Stimulated activated naive CD8-positive, alpha-beta T cell treated with anti-CD3 and anti-CD28 coated beads, Interleukin-15, amount 100 ng/mL, for 72 hours (primary cell): ENCODE results near the gene PPP6R2.

ENCODE experiments used
- ATAC-seq: fragments of 150-1000 bp; cut with Tn5 transposase; 2 replicates; pipeline ENCODE4 v1.10.0; 2021; ENCODE audit warnings: mild to moderate bottlenecking, moderate library complexity
- DNase-seq, 2 donors: peaks; one replicate each; pipeline ENCODE4 v3.0.0; 2021 to 2022
- H3K27ac Mint-ChIP-seq, 2 donors: one replicate each; pipeline ENCODE4 v1.8.0; 2022; ENCODE audit warnings: mild to moderate bottlenecking in 2 of 2, mixed read lengths in 2 of 2, moderate library complexity in 2 of 2
- H3K27me3 Mint-ChIP-seq: one replicate; pipeline ENCODE4 v1.8.0; 2022; ENCODE audit warnings: mixed read lengths
- H3K4me1 Mint-ChIP-seq: one replicate; pipeline ENCODE4 v1.8.0; 2022; ENCODE audit warnings: mild to moderate bottlenecking, mixed read lengths
- H3K4me3 Mint-ChIP-seq, 2 donors: one replicate each; pipeline ENCODE4 v1.8.0; 2022; ENCODE audit warnings: mild to moderate bottlenecking in 2 of 2, mixed read lengths in 2 of 2, moderate library complexity in 1 of 2
- H3K9me3 Mint-ChIP-seq, 2 donors: one replicate each; pipeline ENCODE4 v1.8.0; 2022; ENCODE audit warnings: mixed read lengths in 2 of 2

PPP6R2 gene

DNA sequence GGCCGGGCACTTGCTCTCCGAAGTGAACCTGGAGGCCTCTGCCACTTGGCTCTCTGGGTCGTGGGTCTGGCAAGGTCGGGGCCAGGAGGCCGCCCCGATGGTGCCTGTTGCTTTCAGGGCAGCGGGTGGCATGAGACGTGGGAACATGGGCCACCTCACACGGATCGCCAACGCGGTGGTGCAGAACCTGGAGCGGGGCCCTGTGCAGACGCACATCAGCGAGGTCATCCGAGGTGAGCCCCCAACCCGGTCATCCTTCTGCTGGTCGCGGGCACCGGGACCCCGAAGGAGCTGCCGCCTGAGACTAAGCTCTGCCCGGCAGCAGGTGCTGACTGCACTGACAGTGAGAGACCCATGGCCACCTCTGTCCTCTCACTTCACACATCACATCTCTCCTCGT lies 91.7 kb downstream of the PPP6R2 start:
- H3K27me3 Mint-ChIP-seq = no peaks in the 10 kb centered on the region
- no peak overlapping the region for H3K4me3 Mint-ChIP-seq
- peaks cover 4% of the 10 kb centered on the region for H3K4me1 Mint-ChIP-seq
- H3K27ac Mint-ChIP-seq = no peak overlapping the region
- DNase-seq = no peak
- ATAC-seq = no peak
- no peaks in the 10 kb centered on the region for H3K9me3 Mint-ChIP-seq

DNA sequence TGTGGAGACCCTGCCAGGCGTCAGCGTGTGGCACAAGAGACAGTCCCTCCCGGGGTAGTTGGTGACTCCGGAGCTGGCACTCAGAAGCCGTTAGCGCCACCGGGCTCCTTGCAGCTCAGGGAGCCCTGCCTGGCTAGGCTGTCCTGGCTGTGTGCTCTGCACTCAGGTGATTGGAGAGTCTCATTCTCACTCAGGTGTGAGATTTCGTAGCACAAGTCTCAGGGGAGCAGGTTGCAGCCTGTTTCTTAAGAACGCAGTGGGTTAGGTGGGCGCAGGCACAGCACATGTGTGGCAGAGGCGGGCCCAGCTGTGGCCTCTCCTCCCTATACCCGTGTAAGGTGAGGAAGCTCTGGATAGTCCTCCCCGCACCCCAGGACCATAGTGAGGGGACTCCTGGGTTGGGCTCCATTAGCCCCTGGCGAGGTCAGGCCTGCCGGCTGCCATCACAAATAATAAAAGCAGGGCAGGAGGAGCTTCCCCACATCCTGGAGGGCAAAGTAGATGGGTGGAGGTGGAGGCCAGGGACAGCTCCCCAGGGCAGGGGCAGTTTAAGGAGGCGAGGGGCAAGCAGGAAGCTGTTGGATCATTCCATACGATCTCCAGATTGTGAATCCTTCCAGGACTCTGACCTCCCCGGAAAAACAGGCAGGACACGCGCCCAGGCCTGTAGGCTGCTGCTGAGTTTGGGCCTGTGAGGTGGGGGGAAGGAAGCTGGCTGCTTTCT lies 92.3 kb downstream of the PPP6R2 start:
- ATAC-seq (no peak), DNase-seq (no peak)
- Mint-ChIP-seq H3K4me1 (peaks cover 8% of the 10 kb centered on the region), H3K27ac (peak overlapping the region; percentile 65 to 81), H3K27me3 (no peaks in the 10 kb centered on the region), H3K4me3 (no peak overlapping the region), H3K9me3 (no peaks in the 10 kb centered on the region)

DNA sequence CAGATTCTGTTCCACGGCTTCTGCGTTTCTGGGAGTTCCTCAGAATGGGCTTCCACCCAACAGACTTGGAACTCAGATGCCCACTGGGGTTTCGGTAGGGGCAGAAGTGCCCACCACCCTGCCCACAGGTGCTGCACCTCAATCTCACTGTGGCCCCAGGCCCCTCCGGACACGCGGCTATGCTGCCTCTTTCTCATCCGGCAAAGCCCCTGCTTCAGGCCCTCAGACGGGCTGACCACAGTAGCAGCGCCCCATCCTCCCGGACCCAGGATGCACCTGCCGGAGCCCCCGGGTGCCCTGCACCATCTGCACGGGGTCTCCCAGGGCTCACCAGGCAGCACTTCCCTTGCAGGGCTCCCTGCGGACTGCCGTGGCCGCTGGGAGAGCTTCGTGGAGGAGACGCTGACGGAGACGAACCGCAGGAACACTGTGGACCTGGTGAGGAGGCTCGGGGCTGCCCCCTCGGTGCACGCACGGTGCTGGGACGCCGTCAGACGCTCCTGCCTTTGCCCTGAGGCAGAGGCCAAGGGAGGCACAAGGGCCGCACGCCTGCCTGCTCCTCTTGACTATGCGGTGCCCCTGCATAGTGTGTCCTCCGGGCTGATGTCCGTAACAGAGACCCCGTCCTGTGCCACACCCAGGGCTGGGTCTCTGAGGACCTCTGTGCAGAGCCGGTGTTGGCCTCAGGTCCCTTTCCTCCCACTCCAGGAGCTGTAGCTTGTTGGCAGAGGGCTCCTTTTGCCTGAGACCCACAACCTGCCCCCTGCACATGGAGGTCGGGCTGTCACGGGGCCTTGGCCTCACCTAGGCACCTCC lies 93.1 kb downstream of the PPP6R2 start:
- Mint-ChIP-seq H3K9me3 (no peaks in the 10 kb centered on the region), H3K27me3 (no peaks in the 10 kb centered on the region), H3K4me1 (peaks cover 13% of the 10 kb centered on the region), H3K4me3 (no peak overlapping the region), H3K27ac (peak overlapping the region in 1 of 2 donors; percentile 63)
- ATAC-seq (no peak), DNase-seq (no peak)

DNA sequence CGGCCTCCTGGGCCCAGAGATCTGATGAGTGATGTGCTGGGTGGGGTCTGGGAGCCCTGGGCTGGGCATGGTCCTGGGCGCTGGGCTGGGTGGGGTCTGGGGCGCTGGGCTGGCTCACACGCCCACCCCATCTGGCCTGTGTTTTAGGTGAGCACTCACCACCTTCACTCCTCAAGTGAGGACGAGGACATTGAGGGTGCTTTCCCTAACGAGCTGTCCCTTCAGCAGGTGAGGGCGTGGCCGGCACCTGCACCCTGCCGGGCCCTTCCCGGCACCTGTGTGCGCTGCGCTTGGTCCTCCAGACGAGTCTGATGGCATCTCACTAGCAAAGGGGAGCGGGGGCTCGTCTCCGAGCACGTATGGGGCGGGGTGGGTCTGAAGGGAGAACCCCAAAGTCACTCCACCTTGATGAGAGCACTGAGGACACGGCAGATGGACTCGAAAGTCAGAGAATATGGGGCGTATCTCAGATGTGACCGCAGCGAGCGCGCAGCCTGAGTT lies 93.8 kb downstream of the PPP6R2 start:
- Mint-ChIP-seq H3K27ac (peak overlapping the region in 1 of 2 donors; percentile 42), H3K9me3 (no peaks in the 10 kb centered on the region), H3K27me3 (no peaks in the 10 kb centered on the region), H3K4me3 (no peak overlapping the region), H3K4me1 (peaks cover 19% of the 10 kb centered on the region)
- ATAC-seq (no peak), DNase-seq (no peak)

DNA sequence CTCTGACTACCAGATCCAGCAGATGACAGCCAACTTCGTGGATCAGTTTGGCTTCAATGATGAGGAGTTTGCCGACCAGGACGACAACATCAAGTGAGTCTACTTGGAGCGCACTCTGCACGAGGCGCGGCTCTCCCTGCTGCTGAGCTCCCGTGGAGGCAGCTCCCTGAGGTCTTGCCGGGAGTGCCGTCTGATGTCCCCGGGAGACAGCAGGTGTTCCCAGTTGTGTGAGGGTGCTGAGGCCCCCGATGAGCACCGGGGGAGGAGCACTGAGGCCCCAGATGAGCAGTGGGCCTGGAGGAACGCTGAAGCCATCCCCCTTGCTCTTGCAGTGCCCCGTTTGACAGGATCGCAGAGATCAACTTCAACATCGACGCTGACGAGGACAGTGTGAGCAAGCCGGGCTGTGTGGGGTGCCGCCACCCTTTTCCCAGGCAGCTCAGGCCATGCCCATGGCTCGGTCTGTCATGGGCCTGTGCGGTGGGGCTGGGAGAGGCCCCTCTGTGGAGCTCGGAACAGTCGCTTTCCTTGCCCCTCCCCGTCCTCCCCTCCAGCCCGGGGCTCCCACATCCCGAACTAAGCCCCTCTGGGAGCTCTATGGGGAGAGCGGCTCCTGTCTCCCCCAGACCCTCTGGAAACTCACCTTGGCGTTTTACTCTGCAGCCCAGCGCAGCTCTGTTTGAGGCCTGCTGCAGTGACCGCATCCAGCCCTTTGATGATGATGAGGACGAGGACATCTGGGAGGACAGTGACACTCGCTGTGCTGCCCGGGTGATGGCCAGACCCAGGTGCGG lies 94.6 kb downstream of the PPP6R2 start:
- no peak for ATAC-seq
- Mint-ChIP-seq H3K4me3 (no peak overlapping the region), H3K27ac (peak overlapping the region in 1 of 2 donors; percentile 76), H3K27me3 (no peaks in the 10 kb centered on the region), H3K9me3 (no peaks in the 10 kb centered on the region), H3K4me1 (peaks cover 25% of the 10 kb centered on the region)
- DNase-seq = no peak

DNA sequence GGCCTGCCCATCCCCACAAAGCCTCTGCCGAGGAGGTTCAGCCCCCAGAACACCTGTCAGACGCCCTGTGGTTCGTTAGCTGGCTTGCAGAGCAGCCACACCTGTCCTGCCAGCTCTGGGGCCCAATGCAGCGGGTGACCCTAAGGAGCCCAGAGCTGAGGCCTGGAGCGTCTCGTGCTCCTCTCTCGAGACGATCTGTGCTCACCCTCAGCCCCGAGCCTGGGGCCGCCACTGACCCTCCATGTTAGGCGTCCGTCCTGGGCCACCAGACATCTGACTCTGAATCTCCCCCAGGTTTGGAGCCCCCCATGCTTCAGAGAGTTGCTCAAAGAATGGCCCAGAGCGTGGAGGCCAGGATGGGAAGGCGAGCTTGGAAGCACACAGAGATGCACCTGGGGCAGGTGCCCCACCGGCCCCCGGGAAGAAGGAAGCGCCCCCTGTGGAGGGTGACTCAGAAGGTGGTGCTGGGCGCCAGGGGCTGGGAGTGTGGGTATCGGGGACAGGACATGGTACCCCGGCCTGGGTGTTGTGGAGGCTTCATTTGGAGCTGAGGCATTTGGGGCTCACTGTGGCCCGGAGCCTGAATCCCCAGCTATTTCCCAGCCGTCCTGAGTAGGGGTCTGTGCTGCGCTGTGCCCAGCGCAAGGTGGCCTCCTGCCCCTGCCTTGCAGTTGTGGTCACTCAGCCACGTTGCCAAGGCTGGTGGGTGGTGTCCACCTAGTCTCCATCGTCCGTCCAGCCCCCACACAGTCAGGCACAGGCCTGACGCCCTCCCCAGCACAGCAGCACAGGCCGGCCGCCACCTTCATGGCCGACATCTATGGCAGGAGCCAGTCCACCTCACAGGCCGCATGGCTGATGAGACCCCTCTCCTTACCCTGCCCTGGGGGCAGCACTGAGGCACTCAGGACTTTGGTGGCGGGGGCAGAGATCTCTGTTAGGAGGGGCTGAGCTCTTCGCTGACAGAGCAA lies 95.5 kb downstream of the PPP6R2 start:
- Mint-ChIP-seq H3K9me3 (no peaks in the 10 kb centered on the region), H3K27me3 (no peaks in the 10 kb centered on the region), H3K4me3 (no peak overlapping the region), H3K4me1 (peaks cover 32% of the 10 kb centered on the region), H3K27ac (peak overlapping the region in 1 of 2 donors; percentile 76)
- ATAC-seq = no peak
- no peak for DNase-seq

DNA sequence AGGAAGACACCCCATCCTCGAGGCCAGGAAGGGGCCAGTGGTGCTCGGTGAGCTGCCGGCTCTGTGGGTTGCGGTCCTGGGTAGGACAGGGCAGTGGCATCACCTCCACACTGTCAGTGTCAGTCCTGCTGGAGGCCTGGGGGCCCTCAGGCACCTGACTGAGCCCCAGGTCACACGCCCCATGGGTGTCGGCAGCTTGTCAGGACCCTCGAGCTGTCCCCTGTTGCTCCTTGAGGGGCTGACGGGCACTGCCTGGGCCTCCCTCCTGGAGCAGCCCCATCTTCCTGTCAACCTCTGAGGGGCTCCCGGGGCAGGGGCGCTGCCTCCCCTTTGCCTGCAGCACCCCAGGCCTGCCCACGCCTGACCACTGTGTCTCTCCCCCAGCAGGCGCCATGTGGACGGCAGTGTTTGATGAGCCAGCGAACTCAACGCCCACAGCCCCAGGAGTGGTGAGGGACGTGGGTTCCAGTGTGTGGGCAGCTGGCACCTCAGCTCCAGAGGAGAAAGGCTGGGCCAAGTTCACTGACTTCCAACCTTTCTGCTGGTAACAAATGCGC lies 96.3 kb downstream of the PPP6R2 start:
- Mint-ChIP-seq H3K4me1 (peaks cover 37% of the 10 kb centered on the region), H3K4me3 (no peak overlapping the region), H3K27me3 (no peaks in the 10 kb centered on the region), H3K27ac (peak overlapping the region in 1 of 2 donors; percentile 86), H3K9me3 (no peaks in the 10 kb centered on the region)
- ATAC-seq (no peak), DNase-seq (no peak)

DNA sequence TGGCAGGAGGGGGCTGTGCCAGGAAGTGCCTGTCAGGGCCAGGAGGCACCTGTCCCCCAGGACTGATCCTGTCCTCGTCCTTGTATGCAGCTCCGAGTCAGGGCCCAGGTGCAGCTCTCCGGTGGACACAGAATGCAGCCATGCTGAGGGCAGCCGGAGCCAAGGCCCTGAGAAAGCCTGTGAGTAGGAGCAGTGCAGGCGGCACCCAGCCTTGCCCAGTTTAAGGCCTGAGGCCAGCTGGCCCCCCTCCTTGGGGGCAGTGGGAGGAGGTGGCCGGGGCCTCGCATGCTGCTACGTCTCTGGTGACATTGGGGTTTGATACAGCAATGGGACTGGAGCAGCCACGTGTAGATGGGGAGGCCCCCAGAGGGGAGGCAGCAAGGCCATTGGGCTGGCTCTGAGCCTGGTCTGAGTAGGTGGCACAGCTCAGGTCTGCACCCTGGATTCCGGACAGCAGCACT lies 96.8 kb downstream of the PPP6R2 start:
- Mint-ChIP-seq H3K27me3 (no peaks in the 10 kb centered on the region), H3K4me3 (peak overlapping the region in 1 of 2 donors; percentile 26), H3K9me3 (no peaks in the 10 kb centered on the region), H3K27ac (peak overlapping the region; percentile 25 to 86), H3K4me1 (peaks cover 41% of the 10 kb centered on the region)
- ATAC-seq (no peak), DNase-seq (no peak)

DNA sequence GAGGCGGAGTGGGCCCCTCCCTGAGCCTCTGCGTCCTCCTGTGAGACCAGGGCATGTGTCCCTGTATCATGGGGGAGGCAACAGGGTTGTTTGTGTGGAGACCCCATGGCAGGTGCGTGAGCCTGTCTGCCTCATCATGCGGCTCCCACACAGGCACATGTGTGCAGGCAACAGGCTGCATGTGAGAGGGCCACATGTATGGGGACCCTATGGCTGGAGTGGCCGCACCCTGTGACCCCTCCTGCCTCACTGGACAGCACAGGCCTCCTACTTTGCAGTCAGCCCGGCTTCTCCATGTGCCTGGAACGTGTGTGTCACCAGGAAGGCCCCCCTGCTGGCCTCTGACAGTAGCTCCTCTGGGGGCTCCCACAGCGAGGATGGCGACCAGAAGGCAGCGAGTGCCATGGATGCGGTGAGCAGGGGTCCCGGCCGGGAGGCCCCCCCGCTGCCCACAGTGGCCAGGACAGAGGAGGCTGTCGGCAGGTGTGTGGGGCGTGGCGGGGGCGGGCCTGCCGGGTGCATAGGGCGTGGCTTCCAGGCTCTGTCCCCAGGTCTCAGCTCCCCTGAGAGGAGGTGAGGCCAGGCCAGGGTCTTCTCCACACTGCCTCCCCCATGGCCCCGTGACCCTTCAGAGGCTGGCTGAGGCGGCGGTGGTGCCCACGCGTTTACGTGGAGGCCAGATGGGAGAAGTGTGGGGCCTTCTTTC lies 97.6 kb downstream of the PPP6R2 start:
- Mint-ChIP-seq H3K27me3 (no peaks in the 10 kb centered on the region), H3K27ac (peak overlapping the region; percentile 33 to 95), H3K9me3 (no peaks in the 10 kb centered on the region), H3K4me1 (peaks cover 49% of the 10 kb centered on the region), H3K4me3 (no peak overlapping the region)
- no peak for DNase-seq
- no peak for ATAC-seq

DNA sequence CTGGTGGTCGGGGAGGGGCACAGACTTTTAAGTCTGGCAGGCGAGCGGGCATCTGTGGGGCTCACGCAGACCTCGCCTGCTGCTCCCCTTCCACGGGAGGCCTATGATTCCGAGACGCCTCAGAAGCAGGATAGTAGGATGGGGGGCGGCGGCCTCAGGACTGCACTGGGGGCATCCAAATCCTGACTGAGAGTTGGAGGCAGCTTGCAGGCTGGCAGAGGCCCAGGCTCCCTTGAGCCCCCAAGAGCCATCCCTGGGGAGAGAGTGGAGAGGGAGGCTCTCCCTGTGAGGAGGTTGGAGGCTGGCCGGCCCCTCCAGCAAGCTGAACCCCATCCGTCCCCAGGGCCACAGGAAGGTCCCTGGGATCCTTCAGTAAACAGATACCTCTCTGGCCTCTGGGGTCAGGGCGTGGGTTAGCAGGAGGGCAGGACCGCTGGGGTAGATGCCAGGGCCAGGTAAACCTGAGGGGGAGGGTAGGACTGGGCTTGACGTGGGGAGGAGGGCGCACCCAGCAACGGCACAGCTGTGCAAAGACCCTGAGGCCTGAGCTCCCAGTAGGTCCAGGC lies 98.4 kb downstream of the PPP6R2 start:
- Mint-ChIP-seq H3K27me3 (no peaks in the 10 kb centered on the region), H3K4me1 (peaks cover 58% of the 10 kb centered on the region), H3K9me3 (no peaks in the 10 kb centered on the region), H3K4me3 (no peak overlapping the region), H3K27ac (peak overlapping the region; percentile 61 to 95)
- ATAC-seq = peak; percentile 5
- no peak for DNase-seq

DNA sequence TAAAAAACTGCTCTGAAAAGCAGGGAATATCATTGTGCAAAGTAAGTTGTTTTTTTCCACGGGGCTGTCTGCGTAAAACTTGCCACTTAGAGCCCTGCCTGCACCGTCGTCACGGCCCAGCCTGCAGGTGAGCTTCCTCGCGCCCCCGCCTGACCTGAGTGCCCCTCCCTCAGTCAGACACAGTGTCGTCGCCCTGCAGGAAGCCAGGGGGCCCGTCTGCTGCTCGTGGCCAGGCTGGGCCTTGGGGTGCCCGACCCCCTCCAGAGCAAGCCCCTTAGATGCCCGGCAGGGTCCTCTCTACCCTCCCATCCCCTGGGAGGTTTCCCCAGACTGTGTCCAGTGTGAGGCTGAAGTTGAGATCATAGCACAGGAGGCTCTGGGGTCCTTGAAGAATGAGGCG lies 100.1 kb downstream of the PPP6R2 start:
- Mint-ChIP-seq H3K9me3 (no peaks in the 10 kb centered on the region), H3K4me3 (peak overlapping the region in 1 of 2 donors; percentile 52), H3K4me1 (peaks cover 63% of the 10 kb centered on the region), H3K27me3 (no peaks in the 10 kb centered on the region), H3K27ac (peak overlapping the region; percentile 60 to 97)
- ATAC-seq (no peak), DNase-seq (no peak)

DNA sequence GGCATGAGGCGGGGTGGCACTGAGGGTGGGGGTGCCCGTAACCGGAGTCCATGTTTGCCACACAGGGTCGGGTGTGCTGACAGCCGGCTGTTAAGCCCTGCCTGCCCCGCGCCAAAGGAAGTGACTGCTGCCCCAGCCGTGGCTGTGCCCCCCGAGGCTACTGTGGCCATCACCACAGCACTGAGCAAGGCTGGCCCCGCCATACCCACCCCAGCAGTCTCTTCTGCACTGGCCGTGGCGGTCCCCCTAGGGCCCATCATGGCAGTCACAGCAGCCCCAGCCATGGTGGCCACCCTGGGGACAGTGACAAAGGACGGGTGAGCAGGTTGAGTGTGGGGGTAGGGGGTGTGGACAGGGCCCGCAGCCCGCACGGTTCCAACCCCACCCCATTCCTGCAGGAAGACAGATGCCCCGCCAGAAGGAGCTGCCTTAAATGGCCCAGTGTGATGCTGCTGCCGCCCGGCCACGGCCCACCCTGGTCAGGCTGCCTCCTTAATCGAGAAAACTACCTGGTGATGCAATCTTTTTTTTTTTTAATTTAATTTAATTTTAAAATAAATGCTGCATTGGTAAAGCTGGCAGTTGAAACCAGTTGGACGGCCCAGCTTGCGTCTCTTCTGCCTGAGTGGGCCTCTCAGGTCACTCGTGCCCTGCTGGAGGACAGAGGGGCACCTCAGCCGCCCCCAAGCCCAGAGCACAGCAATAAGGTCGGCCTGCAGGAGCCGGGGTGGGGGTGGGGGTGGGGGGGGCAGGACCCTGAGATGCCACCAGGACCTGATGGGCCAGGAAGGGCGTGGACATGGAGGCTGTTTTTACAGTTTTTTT lies 100.9 kb downstream of the PPP6R2 start:
- H3K9me3 Mint-ChIP-seq = no peaks in the 10 kb centered on the region
- no peak for ATAC-seq
- H3K27ac Mint-ChIP-seq = peak overlapping the region in 1 of 2 donors; percentile 97
- no peak overlapping the region for H3K4me3 Mint-ChIP-seq
- peaks cover 70% of the 10 kb centered on the region for H3K4me1 Mint-ChIP-seq
- DNase-seq = no peak
- H3K27me3 Mint-ChIP-seq = no peaks in the 10 kb centered on the region

DNA sequence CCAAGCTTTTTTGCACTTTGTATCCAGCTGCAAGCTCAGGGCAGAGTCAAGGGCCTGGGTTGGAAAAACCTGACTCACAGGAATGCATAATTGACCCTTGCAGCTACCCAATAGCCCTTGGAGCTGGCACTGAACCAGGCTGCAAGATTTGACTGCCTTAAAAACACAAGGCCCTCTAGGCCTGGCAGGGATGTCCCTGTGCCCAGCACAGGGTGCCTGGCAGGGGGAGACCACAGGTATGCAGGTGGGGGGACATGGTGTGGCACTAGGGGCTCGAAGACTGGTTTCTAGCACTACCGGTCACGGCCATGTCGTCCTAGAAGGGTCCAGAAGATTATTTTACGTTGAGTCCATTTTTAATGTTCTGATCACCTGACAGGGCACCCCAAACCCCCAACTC lies 101.5 kb downstream of the PPP6R2 start:
- no peak for ATAC-seq
- no peak overlapping the region for H3K4me3 Mint-ChIP-seq
- peak overlapping the region; percentile 77 to 97 for H3K27ac Mint-ChIP-seq

More for the DNA sequence above, 101.5 kb downstream of the PPP6R2 start:
- Mint-ChIP-seq H3K4me1 (peaks cover 73% of the 10 kb centered on the region), H3K27me3 (no peaks in the 10 kb centered on the region), H3K9me3 (no peaks in the 10 kb centered on the region)
- no peak for DNase-seq
